H54 (cell line): ENCODE measurements around the gene ASCL2.
"Not testable (repeated sequence)": the region's sequence is repeated elsewhere in the genome, so short reads cannot be mapped to it uniquely, and the experiment has no call there.

Source experiments
- DNase-seq: peaks from one replicate; pipeline ENCODE4 v3.0.0; 2011; ENCODE audit warnings: low spot score, mixed read lengths; ENCODE audit not compliant: insufficient read length
- FAIRE-seq: peaks from 3 replicates; lab custom pipeline; 2011; peaks lifted over from hg19 to GRCh38; lab: Jason Lieb, UNC
- POLR2A ChIP-seq: IDR thresholded peaks from 2 replicates; pipeline ENCODE4 v1.6.1; 2011; ENCODE audit warnings: low read depth, mild to moderate bottlenecking, low read length

ASCL2 gene

GRCh38 chr11:2297623-2298030 is 27.2 kb upstream of the ASCL2 start:
- DNase-seq: no peak
- no peak for TF ChIP-seq POLR2A
- FAIRE-seq: no peak

- no peak for DNase-seq
- FAIRE-seq: no peak
- no peak for TF ChIP-seq POLR2A
These were observed 26.7 kb upstream of the ASCL2 start for GRCh38 chr11:2296913-2297622.

- no peak for FAIRE-seq
- DNase-seq: no peak
- TF ChIP-seq POLR2A: no peak
These were observed 25.9 kb upstream of the ASCL2 start for GRCh38 chr11:2295971-2296912.

- DNase-seq (no peak), FAIRE-seq (no peak)
- no peak for TF ChIP-seq POLR2A
These were observed 24.5 kb upstream of the ASCL2 start for GRCh38 chr11:2294926-2295290.

- FAIRE-seq (no peak), DNase-seq (no peak)
- TF ChIP-seq POLR2A: no peak
These were observed 23.9 kb upstream of the ASCL2 start for GRCh38 chr11:2293984-2294925.

GRCh38 chr11:2293531-2293971 is 23.2 kb upstream of the ASCL2 start:
- no peak for FAIRE-seq
- no peak for TF ChIP-seq POLR2A
- DNase-seq: no peak

- DNase-seq (peak; percentile 52), FAIRE-seq (no peak)
- TF ChIP-seq POLR2A: no peak
These were observed 20.0 kb upstream of the ASCL2 start for GRCh38 chr11:2290351-2290841.

GRCh38 chr11:2289859-2290258 is 19.5 kb upstream of the ASCL2 start:
- no peak for FAIRE-seq
- TF ChIP-seq POLR2A: no peak
- DNase-seq: no peak

GRCh38 chr11:2289350-2289749 is 19.0 kb upstream of the ASCL2 start:
- no peak for TF ChIP-seq POLR2A
- no peak for DNase-seq
- no peak for FAIRE-seq

GRCh38 chr11:2287091-2287490 is 16.7 kb upstream of the ASCL2 start:
- FAIRE-seq: no peak
- TF ChIP-seq POLR2A: no peak

GRCh38 chr11:2286350-2286749 is 16.0 kb upstream of the ASCL2 start:
- DNase-seq, FAIRE-seq: not testable (repeated sequence)

More at GRCh38 chr11:2287091-2287490, 16.7 kb upstream of the ASCL2 start:
- DNase-seq: no peak

GRCh38 chr11:2280208-2280607 is 9.8 kb upstream of the ASCL2 start:
- no peak for TF ChIP-seq POLR2A
- FAIRE-seq: no peak
- DNase-seq: no peak

GRCh38 chr11:2277933-2278523 is 7.6 kb upstream of the ASCL2 start:
- DNase-seq: no peak
- no peak for TF ChIP-seq POLR2A

GRCh38 chr11:2277008-2277346 is 6.6 kb upstream of the ASCL2 start:
- FAIRE-seq (no peak), DNase-seq (no peak)
- no peak for TF ChIP-seq POLR2A

More at GRCh38 chr11:2277933-2278523, 7.6 kb upstream of the ASCL2 start:
- FAIRE-seq: no peak
